DOHH2 (cell line): ENCODE measurements around the gene PGA4.
A peak's percentile ranks its signal among the peaks of the same experiment; 100 is the strongest.

ENCODE experiments used
- EZH2phosphoT487 ChIP-seq: fragments of 200-600 bp; sonication (generic); IDR thresholded peaks from 2 replicates; pipeline ENCODE4 v1.6.1; 2017; ENCODE audit warnings: borderline replicate concordance, mild to moderate bottlenecking, antibody characterized with exemption, low read length, moderate library complexity, mixed read lengths
- TF ChIP-seq, protein P1 (sequence below): fragments of 200-600 bp; sonication (generic); IDR thresholded peaks from one replicate; pipeline ENCODE4 v1.5.1; 2014; ENCODE audit warnings: antibody characterized with exemption, mild to moderate bottlenecking, low read depth, low read length; ENCODE audit not compliant: poor library complexity, severe bottlenecking

DNA sequence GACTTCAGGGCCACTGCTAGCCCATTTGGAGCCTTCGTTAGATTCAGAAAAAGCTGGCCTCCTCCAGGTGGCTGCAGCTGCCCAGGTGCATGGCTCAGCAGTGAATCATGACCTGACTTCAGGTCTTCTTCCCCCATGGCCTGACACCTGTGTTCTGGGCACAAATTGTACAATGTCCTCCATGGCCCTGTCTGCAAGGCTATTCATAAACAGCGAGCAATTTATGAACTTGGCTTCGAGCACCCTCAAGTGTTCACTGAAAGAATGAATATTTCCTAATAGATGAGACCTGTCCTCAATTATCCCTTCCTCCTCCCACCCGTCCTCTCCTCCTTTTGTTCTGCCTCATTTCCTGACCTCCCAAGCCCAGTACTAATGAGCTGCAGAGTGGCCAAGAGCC lies 48.7 kb upstream of the PGA4 start:
- TF ChIP-seq, protein P1, sequence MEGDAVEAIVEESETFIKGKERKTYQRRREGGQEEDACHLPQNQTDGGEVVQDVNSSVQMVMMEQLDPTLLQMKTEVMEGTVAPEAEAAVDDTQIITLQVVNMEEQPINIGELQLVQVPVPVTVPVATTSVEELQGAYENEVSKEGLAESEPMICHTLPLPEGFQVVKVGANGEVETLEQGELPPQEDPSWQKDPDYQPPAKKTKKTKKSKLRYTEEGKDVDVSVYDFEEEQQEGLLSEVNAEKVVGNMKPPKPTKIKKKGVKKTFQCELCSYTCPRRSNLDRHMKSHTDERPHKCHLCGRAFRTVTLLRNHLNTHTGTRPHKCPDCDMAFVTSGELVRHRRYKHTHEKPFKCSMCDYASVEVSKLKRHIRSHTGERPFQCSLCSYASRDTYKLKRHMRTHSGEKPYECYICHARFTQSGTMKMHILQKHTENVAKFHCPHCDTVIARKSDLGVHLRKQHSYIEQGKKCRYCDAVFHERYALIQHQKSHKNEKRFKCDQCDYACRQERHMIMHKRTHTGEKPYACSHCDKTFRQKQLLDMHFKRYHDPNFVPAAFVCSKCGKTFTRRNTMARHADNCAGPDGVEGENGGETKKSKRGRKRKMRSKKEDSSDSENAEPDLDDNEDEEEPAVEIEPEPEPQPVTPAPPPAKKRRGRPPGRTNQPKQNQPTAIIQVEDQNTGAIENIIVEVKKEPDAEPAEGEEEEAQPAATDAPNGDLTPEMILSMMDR: peak; percentile 31
- no peak for TF ChIP-seq EZH2phosphoT487
